Measurements from ENCODE around the gene USP47. TPM values are rescaled to one million over a fixed set of nuclear protein-coding genes. Genes with fewer than 3 reads are reported as not detected.
A peak's percentile ranks its signal among the peaks of the same experiment; 100 is the strongest.

The USP47 gene
- total and polyA plus RNA-seq, 12 donors = 36.9 to 107 (median 43.0) TPM

- WGBS, 4 donors = 7 to 26% (median 15%) methylated on average over 8 of the region's 8 CpGs
- intact Hi-C loops (cut with DNase I) = no loop called here
These were observed 131.6 kb downstream of the USP47 start for GRCh38 chr11:11973361-11973800.

GRCh38 chr11:11973866-11974265 lies 132.1 kb downstream of the USP47 start:
- H3K9me3 ChIP-seq (replicated peaks in 1 of 3) = no peaks in the 10 kb centered on the region
- 60 to 73% (median 66%) methylated on average over 4 of the region's 4 CpGs for WGBS, 4 donors
- DNase-seq = no peak
- intact Hi-C loops (cut with DNase I) = no loop called here
- TF ChIP-seq CTCF (IDR thresholded peaks at IDR 0.05) (no peak), POLR2A (IDR thresholded peaks at IDR 0.05) (no peak)
- H3K4me1 ChIP-seq (replicated peaks in 1 of 2) = peaks cover 30 to 52% of the 10 kb centered on the region in 2 donors
- H3K27me3 ChIP-seq = no peaks in the 10 kb centered on the region
- peak overlapping the region in 4 of 5 donors; percentile 51 to 91 (median 78) for H3K27ac ChIP-seq
- no peak overlapping the region for H3K4me3 ChIP-seq
- no peaks in the 10 kb centered on the region for H3K36me3 ChIP-seq (replicated peaks in 1 of 2)

More at GRCh38 chr11:11973361-11973800, 131.6 kb downstream of the USP47 start:
- Histone ChIP-seq H3K36me3 (replicated peaks in 1 of 2) (no peaks in the 10 kb centered on the region), H3K27me3 (no peaks in the 10 kb centered on the region), H3K27ac (peak overlapping the region in 4 of 5 donors; percentile 51 to 91 (median 78)), H3K4me3 (no peak overlapping the region), H3K9me3 (replicated peaks in 1 of 3) (no peaks in the 10 kb centered on the region), H3K4me1 (replicated peaks in 1 of 2) (peaks cover 30 to 47% of the 10 kb centered on the region in 2 donors)
- DNase-seq = peak; percentile 76 to 94 (median 90)
- TF ChIP-seq CTCF (IDR thresholded peaks at IDR 0.05) (no peak), POLR2A (IDR thresholded peaks at IDR 0.05) (peak in 1 of 2 donors; percentile 51)

GRCh38 chr11:11975201-11976092 lies 133.7 kb downstream of the USP47 start:
- peaks cover 30 to 60% of the 10 kb centered on the region in 2 donors for H3K4me1 ChIP-seq (replicated peaks in 1 of 2)
- intact Hi-C loops (cut with DNase I) = no loop called here
- peak overlapping the region in 2 of 5 donors; percentile 80 to 89 for H3K27ac ChIP-seq
- H3K4me3 ChIP-seq = no peak overlapping the region
- H3K27me3 ChIP-seq = no peaks in the 10 kb centered on the region
- no peak for DNase-seq
- TF ChIP-seq CTCF (IDR thresholded peaks at IDR 0.05) (no peak), POLR2A (IDR thresholded peaks at IDR 0.05) (no peak)
- no peaks in the 10 kb centered on the region for H3K36me3 ChIP-seq (replicated peaks in 1 of 2)
- H3K9me3 ChIP-seq (replicated peaks in 1 of 3) = no peaks in the 10 kb centered on the region
- WGBS, 4 donors = 79 to 82% (median 81%) methylated on average over 8 to 11 of the region's 11 CpGs

- Histone ChIP-seq H3K4me1 (replicated peaks in 1 of 2) (peaks cover 30 to 60% of the 10 kb centered on the region in 2 donors), H3K27me3 (no peaks in the 10 kb centered on the region), H3K9me3 (replicated peaks in 1 of 3) (no peaks in the 10 kb centered on the region), H3K36me3 (replicated peaks in 1 of 2) (no peaks in the 10 kb centered on the region), H3K4me3 (no peak overlapping the region), H3K27ac (peak overlapping the region in 4 of 5 donors; percentile 15 to 89 (median 51))
- intact Hi-C loops (cut with DNase I) = no loop called here
- TF ChIP-seq POLR2A (IDR thresholded peaks at IDR 0.05) (no peak), CTCF (IDR thresholded peaks at IDR 0.05) (no peak)
- peak in 1 of 7 donors; percentile 50 for DNase-seq
- 68 to 88% (median 75%) methylated on average over 1 to 6 of the region's 6 CpGs for WGBS, 4 donors
These were observed 134.8 kb downstream of the USP47 start for GRCh38 chr11:11976481-11977127.
